A549 treated with AZD9567 at 1 μM for 4 hours (cell line): ENCODE results near the gene ATP13A3. TPM values are rescaled to one million over a fixed set of nuclear protein-coding genes. Genes with fewer than 3 reads are reported as not detected.

Source experiments
- total RNA-seq: library from RNA; stranded (reverse); fragments of 200-300 nt; extraction: Qiagen RNA extraction; gene quantifications from 5 replicates; pipeline ENCODE4 v1.2.3, GENCODE V29; 2022; ENCODE audit not compliant: insufficient read depth

Gene ATP13A3
- 22.6 to 36.2 TPM (median 31.9 TPM) in 5 replicates for total RNA-seq

GRCh38 chr3:194486540-194487288 is at the start of gene ATP13A3:
Gene ATP13A3, minus strand, starts transcription at chr3:194487002. Its CDS starts 24,812 bp downstream, at chr3:194462190.

DNA sequence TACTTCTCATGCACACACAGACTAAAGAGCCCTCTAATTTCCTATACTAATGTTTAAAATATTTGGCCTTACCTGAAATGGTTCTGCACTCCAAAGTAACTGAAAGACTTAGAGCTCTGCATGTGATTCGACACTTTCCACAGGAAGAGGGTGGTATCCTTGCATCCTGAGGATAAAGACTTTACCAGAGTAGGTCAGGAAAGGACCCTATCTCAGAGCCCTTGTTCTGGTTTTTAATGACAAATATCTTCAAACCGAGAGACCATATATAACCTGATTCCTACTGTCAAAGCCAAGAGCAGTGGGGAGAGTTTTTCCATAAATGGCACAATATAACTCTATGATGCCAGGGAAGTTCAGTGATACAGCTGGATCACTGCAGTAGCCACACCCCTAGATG is 87.6 kb downstream of the ATP13A3 start, which contains the start of gene GP5:
Gene GP5, minus strand, starts transcription at position 101 of the 400 bp plus-strand sequence. CDS start 984 bp downstream, outside the sequence.

GRCh38 chr3:194369522-194370279 is 117.1 kb downstream of the ATP13A3 start, which contains the start of gene LRRC15:
Gene LRRC15, minus strand, starts transcription at chr3:194369743. Its CDS starts 8,700 bp downstream, at chr3:194361043.

Other genes starting within 250 kb of the ATP13A3 start
- gene CPN2, start 135.7 kb downstream of the ATP13A3 start, total RNA-seq, result not detected in 5 replicates
- 0.12 to 0.32 TPM (median 0.17 TPM) in 5 replicates for gene LRRC15, start 117.3 kb downstream of the ATP13A3 start, total RNA-seq
- not detected in 5 replicates for gene GP5, start 87.7 kb downstream of the ATP13A3 start, total RNA-seq
- 9.6 to 21.0 TPM (median 11.2 TPM) in 5 replicates for gene TMEM44, start 146.4 kb upstream of the ATP13A3 start, total RNA-seq
- gene LSG1, start 185.2 kb upstream of the ATP13A3 start, total RNA-seq, result 30.3 to 38.4 TPM (median 32.2 TPM) in 5 replicates
- 7.9 to 17.3 TPM (median 16.5 TPM) in 5 replicates for gene FAM43A, start 198.9 kb upstream of the ATP13A3 start, total RNA-seq